NK-92 (cell line): ENCODE data around the gene ALAS1.

Source experiments
- DNase-seq: peaks from one replicate; lab custom pipeline; 2025; ENCODE audit not compliant: unreplicated experiment; lab: John Stamatoyannopoulos, UW

Gene ALAS1

DNA sequence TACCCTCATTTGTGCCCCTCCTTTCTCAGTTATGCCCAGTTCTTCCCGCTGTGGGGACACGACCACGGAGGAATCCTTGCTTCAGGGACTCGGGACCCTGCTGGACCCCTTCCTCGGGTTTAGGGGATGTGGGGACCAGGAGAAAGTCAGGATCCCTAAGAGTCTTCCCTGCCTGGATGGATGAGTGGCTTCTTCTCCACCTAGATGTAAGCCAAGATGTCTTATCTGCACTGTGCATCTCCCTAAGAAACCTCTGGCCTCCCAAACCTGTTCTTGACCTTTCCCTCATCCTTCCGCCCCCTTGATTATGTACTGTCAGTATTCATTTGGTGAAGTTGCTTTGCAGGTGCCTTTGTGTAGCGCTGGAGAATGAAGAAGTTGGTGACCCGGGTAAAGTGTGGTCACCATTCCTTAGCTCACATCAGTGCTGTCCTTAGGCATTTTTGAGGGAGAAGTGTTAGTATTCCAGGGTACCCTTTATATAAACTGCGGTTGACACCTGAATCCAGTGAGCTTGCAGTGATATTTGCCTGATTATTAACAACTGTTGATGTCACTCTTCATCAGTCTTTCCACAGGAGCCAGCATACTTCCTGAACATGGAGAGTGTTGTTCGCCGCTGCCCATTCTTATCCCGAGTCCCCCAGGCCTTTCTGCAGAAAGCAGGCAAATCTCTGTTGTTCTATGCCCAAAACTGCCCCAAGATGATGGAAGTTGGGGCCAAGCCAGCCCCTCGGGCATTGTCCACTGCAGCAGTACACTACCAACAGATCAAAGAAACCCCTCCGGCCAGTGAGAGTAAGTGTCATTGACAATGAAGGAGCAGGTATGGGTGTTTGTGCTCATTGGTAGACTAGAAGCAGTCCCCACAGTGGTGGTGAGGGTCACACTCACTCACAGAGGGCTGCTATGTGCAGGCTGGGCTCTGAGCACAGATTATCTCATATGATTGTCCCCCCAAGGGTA, 966 bp downstream of the ALAS1 start:
- no peak for DNase-seq

DNA sequence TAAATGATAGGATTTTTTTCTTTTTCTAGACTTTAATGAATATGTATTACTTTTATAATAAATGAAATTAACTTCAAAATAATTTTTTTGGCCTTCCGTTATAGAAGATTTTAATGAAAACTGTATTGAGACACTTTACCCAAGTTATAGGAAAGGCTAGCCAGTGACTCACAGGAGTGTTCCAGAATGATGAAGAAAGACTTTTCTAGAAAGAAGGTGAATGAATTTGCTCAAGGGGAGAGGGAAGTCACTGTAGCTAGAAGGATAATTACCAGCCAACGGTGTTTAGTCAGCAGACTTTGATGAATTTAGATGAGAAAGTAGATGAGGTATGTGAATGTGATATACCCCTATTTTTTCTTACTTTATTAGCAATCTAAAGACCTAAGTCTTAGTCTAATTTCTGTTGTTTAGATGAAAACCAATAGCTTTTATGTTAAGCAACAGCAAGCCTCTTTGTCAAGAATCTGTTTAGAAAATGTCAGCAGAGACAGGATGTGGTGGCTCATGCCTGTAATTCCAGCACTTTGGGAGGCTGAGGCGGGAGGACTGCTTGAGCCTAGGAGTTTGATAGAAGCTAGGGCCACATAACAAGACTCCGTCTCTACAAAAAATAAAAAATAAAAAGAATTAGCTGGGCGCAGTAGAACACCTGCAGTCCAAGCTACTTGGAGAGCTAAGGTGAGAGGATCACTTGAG, 3.2 kb downstream of the ALAS1 start:
- no peak for DNase-seq

DNA sequence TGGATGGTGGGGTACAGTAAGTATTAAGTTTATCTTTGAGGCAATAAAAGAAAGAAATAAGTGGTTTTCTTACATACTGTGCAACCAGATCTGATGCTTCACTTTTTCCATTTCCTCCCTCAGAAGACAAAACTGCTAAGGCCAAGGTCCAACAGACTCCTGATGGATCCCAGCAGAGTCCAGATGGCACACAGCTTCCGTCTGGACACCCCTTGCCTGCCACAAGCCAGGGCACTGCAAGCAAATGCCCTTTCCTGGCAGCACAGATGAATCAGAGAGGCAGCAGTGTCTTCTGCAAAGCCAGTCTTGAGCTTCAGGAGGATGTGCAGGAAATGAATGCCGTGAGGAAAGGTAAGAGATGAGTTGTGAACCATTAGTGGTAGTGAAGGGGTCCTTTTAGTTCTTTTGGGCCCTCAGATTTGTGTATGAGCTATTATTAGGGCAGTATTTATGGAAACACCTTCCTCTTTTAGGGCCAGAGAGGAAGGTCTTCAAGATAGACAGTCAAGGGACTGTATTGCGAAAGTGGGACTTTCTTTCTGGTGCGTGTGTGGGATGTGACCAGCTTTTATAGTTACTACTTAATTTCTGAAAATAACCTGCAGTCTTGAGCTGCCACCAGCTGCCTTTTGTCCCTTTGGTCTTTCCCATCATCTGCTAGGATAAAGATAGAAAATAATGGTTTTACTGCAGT, 4.6 kb downstream of the ALAS1 start:
- no peak for DNase-seq

DNA sequence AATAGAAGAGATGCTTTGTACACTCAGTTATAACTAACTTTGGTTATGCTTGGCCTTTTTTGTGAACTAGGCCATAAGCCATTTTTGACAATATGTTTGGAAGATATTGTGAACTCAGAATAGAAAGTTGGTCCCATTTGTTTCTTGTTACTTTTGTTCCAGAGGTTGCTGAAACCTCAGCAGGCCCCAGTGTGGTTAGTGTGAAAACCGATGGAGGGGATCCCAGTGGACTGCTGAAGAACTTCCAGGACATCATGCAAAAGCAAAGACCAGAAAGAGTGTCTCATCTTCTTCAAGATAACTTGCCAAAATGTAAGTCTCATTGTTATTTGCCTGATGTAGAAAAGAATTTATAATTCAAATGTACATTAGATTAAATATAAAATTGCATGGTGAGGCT, 5.7 kb downstream of the ALAS1 start:
- no peak for DNase-seq

DNA sequence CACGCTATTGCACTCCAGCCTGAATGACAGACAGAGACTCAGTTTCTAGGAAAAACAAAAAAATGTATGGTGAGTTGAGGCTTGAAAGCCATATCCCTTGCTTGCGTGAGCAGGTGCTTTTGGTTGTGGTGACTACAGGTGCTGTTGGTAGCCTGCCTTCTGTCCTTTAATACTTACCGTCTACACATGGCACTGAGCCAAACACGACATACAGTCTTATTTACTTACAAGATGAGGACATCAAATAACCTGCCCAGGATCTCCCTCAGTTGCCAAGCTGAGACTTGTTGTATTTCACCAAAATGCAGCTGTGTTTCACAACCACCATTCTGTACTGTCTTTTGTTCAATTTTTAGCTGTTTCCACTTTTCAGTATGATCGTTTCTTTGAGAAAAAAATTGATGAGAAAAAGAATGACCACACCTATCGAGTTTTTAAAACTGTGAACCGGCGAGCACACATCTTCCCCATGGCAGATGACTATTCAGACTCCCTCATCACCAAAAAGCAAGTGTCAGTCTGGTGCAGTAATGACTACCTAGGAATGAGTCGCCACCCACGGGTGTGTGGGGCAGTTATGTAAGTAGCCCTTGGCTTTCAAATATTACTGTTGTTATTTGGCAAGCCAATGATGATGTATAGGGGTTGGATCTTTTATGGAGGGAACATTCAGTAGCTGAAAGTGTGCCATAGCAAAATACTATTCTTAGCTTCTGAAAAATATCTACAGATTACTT, 6.5 kb downstream of the ALAS1 start:
- DNase-seq: no peak

DNA sequence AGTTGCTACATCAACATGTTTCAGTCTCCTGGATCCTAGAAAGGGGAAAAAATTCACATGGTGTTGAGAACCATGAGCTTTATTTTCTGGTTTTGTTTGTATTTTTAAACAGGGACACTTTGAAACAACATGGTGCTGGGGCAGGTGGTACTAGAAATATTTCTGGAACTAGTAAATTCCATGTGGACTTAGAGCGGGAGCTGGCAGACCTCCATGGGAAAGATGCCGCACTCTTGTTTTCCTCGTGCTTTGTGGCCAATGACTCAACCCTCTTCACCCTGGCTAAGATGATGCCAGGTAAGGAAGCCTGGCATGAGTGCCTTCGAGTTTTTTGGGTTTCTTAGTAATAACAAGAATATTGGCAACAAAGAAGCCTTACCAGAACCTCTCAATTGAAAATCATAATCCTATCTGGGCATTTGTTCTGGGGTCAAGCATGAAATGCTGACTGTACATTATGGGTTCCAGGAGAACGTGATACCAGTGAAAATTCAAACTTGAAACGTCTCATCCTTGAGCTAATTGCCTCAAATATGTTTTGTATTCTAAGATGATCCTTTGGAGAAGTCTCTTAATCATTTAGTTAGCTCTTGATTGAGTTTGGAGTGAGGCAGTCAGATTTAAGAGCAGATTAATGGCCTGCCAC, 7.9 kb downstream of the ALAS1 start:
- no peak for DNase-seq

DNA sequence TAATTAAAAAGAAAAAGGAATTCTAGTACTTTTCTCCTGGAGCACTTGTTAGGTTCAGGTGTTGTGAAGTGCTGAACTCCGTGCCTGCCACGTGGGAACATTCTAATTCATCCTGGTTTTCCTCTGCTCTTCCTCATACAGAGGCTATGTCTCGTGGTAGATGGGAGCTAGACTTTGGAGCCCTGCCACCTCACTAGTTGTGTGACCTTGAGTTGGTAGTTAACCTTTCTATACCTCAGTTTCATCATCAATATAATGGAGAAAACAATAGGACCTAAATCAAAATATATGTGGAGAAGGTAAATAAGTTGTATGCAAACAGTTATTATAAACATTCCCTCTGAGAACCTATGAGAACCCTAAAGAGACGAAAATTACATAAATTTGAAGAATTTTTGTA, 10.6 kb downstream of the ALAS1 start:
- no peak for DNase-seq

DNA sequence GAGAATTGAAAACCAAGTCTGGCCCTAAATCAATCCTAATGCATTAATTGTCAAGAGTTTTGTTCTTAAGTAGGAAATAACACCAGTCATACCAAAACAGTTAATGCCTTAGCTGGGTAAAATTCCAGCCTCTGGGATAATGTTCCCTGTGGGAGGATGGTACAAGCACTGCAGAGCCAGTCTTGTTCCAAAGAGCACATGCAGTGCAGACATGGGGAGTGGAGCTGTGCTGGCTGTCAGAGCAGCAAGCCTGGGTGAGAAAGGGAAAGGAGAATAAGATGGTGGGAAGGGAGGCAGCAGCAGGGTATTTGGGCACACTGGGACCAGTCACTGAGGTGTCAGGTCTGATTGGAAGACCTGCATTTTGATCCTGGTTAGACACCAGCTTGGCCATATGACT, 12.1 kb downstream of the ALAS1 start:
- no peak for DNase-seq

DNA sequence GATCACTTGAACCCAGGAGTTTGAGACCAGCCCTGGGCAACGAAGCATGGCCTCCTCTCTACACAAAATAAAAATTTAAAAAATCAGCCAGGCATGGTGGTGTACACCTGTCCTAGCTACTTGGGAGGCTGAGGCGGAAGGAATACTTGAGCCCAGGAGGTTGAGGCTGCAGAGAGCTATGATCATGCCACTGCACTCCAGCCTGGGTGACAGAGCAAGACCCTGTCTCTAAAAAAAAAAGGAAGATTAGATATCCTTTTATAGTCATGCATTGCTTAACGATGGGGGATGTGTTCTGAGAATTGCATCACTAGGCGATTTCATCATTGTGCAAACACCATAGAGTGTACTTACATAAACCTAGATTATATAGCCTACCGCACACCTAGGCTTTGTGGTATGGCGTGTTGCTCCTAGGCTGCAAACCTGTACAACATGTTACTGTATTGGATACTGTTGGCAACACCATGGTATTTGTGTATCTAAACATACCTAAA, 12.6 kb downstream of the ALAS1 start:
- DNase-seq: no peak

DNA sequence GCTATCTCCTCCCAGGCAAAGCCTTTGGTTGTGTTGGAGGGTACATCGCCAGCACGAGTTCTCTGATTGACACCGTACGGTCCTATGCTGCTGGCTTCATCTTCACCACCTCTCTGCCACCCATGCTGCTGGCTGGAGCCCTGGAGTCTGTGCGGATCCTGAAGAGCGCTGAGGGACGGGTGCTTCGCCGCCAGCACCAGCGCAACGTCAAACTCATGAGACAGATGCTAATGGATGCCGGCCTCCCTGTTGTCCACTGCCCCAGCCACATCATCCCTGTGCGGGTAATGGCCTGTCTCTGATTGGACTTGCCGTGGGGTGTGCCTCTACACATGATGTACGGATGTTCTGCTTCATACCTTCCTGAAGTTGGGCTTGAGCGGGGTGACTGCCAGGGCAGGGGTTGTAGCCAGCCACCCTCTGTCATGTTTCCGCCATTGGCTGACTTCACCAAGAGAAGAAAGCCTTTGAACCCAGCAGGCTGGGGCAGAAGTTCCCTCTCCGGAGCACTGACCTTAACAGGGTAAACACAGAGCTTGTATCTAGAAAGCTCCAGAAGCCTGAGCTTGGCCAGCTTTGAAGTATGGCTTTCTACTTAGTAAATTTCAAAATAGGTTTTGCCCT, 13.4 kb downstream of the ALAS1 start:
- no peak for DNase-seq

DNA sequence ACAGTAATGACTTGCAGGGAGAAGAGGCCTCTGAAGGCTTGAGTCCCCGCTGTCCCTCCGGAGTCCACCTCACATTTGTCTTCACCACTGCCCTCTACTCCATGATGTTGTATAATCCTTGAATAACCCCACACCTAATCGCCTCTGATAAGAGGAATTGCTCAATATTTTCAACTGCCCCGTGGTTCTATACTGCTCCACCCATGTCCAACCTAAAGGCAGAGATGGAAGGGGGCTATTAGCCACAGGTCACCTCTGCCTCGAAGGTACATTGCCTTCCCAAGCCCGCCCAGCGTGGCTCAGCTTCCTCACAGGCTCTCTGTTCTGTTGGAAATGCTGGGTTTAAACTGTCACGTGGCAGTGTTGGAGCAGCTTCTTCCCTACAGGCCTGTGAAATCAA, 15.0 kb downstream of the ALAS1 start:
- no peak for DNase-seq

DNA sequence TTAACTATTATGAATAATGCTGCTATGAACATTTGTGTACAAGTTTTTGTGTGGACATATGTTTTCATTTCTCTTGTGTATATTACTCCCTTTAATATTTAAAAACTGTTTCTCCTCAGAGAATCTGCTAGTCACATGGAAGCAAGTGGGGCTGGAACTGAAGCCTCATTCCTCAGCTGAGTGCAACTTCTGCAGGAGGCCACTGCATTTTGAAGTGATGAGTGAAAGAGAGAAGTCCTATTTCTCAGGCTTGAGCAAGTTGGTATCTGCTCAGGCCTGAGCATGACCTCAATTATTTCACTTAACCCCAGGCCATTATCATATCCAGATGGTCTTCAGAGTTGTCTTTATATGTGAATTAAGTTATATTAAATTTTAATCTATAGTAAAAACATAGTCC, 15.9 kb downstream of the ALAS1 start:
- DNase-seq: no peak

DNA sequence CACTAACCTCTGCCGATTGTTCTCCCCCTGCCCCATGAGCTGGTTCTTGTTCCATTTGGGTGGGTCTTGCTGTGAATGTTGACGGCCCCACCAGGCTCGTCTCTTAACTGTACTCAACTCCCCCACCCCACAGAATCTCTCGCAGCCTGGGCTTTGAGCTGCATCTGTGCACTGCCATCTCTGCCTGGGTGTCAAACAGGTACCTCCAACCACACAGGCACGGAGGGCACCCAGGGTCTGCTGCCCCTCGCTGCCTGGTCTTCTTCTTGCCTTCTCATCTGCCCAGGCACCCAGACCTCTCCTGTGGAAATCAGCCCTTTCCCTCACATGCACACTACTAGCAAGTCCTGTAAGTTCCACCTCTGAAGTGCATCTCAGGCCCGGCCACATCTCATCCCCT, 17.4 kb downstream of the ALAS1 start:
- DNase-seq: no peak

DNA sequence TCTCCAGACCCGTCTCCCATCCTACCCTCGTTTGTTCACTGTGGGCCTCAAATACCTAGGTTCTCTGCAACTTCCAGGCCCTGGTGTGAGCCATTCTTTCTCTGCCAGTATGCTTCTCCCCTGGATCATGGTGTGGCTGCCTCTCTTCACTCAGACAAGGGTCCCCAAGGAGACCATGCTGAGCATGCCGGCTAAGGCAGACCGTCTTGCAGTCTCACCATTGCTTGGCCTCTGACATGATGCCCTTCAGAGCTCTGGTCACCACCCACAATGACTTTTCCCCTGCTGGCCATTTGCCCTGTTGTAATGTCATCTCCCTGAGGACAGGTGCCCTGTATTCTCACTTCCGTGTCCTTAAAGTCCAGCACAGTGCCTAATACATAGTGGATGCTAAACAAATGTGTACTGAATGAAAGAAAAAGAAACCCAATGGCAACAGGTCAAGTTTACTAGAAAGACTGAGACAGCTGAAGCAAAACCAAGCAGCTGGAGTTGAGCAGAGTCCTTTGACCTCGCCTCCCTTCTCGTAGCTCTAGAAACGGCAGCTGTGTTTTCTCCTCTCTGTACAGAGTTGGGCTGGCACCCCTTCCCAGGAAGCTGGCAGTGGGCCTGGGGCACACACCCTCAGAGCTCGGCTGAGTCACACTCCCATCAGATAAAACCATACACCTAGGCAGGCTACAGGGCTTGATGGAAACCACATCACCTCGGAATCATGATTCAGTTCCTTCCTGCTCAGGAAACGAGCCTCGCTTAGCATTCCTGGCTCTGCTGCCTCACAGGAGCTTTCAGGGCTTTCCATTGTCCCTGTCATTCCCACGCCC, 18.8 kb downstream of the ALAS1 start:
- DNase-seq: no peak

DNA sequence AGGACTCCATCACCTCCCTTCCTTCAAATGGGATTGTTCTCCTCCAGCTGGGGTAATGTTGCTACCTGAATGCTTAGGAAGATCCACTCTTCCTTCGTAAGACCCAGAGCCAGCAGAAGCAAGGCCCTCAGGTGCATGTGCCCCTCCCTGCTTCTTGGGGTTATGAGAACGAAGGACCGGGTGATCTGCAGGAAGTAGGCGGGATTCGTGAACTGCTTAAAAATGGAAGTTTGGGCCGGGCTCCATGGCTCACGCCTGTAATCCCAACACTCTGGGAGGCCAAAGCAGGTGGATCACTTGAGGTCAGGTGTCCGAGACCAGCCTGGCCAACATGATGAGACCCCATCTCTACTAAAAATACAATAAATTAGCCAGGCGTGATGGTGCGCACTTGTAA, 19.4 kb downstream of the ALAS1 start:
- DNase-seq: no peak

DNA sequence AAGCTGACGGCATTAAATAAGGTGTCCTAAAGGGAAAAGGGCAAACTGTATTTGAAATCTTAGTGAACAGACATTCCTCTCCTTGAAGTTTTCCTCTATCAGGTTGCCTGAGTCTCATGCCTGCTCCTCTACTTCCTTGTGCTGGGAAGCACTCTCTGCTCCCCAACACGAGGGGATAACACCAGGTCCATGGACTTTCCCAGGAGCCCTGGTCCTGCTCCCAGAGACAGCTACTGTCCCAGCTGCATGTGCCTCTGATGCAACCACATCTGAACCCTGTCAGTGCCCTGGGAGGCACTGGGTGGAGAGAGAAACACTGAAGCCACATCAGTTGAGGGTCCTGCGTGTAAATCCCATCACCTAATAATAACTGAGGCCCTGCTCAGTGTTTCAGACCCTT, 20.1 kb downstream of the ALAS1 start:
- no peak for DNase-seq

DNA sequence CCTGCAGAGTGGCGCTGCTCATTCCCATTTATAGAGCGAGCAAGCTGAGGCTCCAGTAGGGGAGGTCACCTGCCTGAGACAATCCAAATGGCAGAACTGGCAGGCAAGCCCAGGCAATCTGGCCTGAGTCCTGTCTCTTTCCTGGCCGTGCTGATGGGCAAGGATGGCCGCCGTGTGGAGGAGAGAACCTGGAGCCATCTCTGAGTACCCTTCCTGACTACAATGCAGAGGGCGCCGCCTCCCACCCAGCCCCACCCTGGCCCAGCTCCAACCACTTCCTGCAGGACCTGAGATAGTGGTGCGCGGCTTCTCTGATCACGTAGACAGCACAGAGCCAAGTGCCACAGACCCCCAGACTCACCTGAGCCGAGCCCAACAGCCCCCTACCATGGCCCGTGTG, 20.5 kb downstream of the ALAS1 start:
- DNase-seq: no peak

DNA sequence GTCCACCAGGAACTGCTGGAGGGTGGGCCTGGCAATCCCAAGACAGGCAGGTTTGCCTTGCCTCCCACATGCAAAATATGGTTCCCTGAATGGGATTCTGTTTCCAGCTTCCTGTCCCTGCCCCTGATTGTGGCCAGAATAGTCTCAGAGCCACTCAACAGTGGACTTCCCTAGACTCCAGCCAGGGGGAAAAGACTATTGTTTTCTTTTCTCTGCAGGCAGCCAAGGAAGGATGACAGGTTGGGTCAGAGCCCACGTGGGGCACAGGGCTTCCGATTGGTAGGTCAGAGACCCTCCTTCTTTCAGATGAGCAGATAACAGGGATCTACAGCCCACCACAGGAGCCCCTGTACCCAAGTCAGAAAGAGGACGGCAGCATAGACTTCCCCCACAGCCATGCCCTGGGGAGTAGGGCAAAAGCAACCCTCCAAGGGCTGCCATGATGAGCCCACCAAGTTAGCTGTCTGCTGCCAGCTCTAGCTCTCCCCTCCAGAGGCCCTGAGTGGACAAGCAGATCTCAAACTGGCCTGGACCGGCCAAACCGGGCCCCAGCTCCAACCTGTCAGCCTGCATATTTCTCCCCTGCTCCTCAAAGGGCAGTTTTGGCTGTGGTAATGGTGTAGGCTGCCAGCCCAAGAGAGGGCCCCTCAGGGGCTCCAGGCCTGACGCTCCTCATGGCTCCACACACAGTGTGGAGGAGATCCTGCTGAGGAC, 21.1 kb downstream of the ALAS1 start:
- no peak for DNase-seq
